IMR-90 (cell line): ENCODE measurements around the gene YPEL1. TPM values are rescaled to one million over a fixed set of nuclear protein-coding genes. Genes with fewer than 3 reads are reported as not detected.

Experiments
- ATAC-seq: fragments of 200-7000 bp; cut with Tn5 transposase; 2 replicates; pipeline ENCODE4 v1.9.1; 2020; ENCODE audit warnings: low read depth, mild to moderate bottlenecking, moderate library complexity
- BruUV-seq: library from RNA; stranded (reverse); fragments of 400-500 nt; replicated peaks from 2 replicates; lab custom pipeline; 2021; lab: Mats Ljungman, UMichigan
- CTCF ChIA-PET: fragments of 300-600 bp; formaldehyde crosslinking; extraction: SDS; loops from one replicate; lab custom pipeline; 2021; ENCODE audit warnings: antibody characterized with exemption; lab: Yijun Ruan, JAX
- POLR2A ChIA-PET: fragments of 300-600 bp; sonication (Branson Sonifier 250); formaldehyde crosslinking; loops from one replicate; lab custom pipeline; 2022; ENCODE audit warnings: antibody characterized with exemption; ENCODE audit not compliant: unreplicated experiment; lab: Charles Lee
- DNase-seq: peaks from one replicate; pipeline ENCODE4 v3.0.0; 2013
- H2AFZ ChIP-seq: replicated peaks from 2 replicates; pipeline ENCODE3; 2013; ENCODE audit warnings: low read length, mild to moderate bottlenecking; ENCODE audit not compliant: poor library complexity
- H2AK5ac ChIP-seq: 2 replicates; pipeline ENCODE4 v1.6.1; 2013; ENCODE audit warnings: low read depth, low read length, inconsistent platforms
- H2AK9ac ChIP-seq: replicated peaks from 2 replicates; pipeline ENCODE3; 2013; ENCODE audit warnings: mild to moderate bottlenecking, low read depth, low read length, moderate library complexity; ENCODE audit not compliant: poor library complexity
- H2BK120ac ChIP-seq: 2 replicates; pipeline ENCODE4 v1.6.1; 2013; ENCODE audit warnings: low read depth, low read length, inconsistent platforms
- H2BK15ac ChIP-seq: 3 replicates; pipeline ENCODE4 v1.6.1; 2013; ENCODE audit warnings: low read depth, low read length, inconsistent platforms
- H2BK20ac ChIP-seq: 2 replicates; pipeline ENCODE4 v1.6.1; 2013; ENCODE audit warnings: low read depth, mild to moderate bottlenecking, inconsistent platforms, low read length, moderate library complexity
- H2BK5ac ChIP-seq: 2 replicates; pipeline ENCODE4 v1.6.1; 2013; ENCODE audit warnings: mild to moderate bottlenecking, low read depth, low read length, inconsistent platforms; ENCODE audit not compliant: poor library complexity, severe bottlenecking
- H3K14ac ChIP-seq: replicated peaks from 2 replicates; pipeline ENCODE4 v1.6.1; 2013; ENCODE audit warnings: low read depth, low read length, inconsistent platforms
- H3K18ac ChIP-seq: 2 replicates; pipeline ENCODE4 v1.6.1; 2013; ENCODE audit warnings: low read depth, low read length, control low read depth
- H3K23ac ChIP-seq: 2 replicates; pipeline ENCODE4 v1.6.1; 2013; ENCODE audit warnings: low read depth, low read length, inconsistent platforms
- H3K27ac ChIP-seq: 2 replicates; pipeline ENCODE4 v1.5.1; 2013; ENCODE audit warnings: mild to moderate bottlenecking, control low read depth, low read length; ENCODE audit not compliant: insufficient read depth
- H3K27me3 ChIP-seq: 2 replicates; pipeline ENCODE4 v1.6.1; 2013; ENCODE audit warnings: low read length; ENCODE audit not compliant: control insufficient read depth, insufficient read depth
- H3K36me3 ChIP-seq: 2 replicates; pipeline ENCODE4 v1.6.1; 2013; ENCODE audit warnings: low read length, mixed read lengths; ENCODE audit not compliant: control insufficient read depth, insufficient read depth
- H3K4ac ChIP-seq: 2 replicates; pipeline ENCODE4 v1.6.1; 2013; ENCODE audit warnings: low read depth, low read length, inconsistent platforms
- H3K4me1 ChIP-seq: 2 replicates; pipeline ENCODE4 v1.6.1; 2013; ENCODE audit warnings: low read length, mixed read lengths; ENCODE audit not compliant: control insufficient read depth, insufficient read depth
- H3K4me2 ChIP-seq: 2 replicates; pipeline ENCODE4 v1.6.1; 2013; ENCODE audit warnings: low read depth, mild to moderate bottlenecking, control low read depth, low read length, moderate library complexity
- H3K4me3 ChIP-seq: 2 replicates; pipeline ENCODE4 v1.5.1; 2013; ENCODE audit warnings: low read depth, mild to moderate bottlenecking, control low read depth, low read length, moderate library complexity; ENCODE audit not compliant: insufficient read depth
- H3K56ac ChIP-seq: 2 replicates; pipeline ENCODE4 v1.6.1; 2013; ENCODE audit warnings: low read length, inconsistent platforms; ENCODE audit not compliant: insufficient read depth; ENCODE audit errors: extremely low read depth
- H3K79me1 ChIP-seq, 2 experiments: 2 replicates each; pipeline ENCODE4 v1.6.1; 2013; ENCODE audit warnings: low read length in 2 of 2, inconsistent platforms in 1 of 2, low read depth in 1 of 2
- H3K9ac ChIP-seq: 2 replicates; pipeline ENCODE4 v1.6.1; 2013; ENCODE audit warnings: low read depth, low read length, control low read depth
- H3K9me1 ChIP-seq: 2 replicates; pipeline ENCODE4 v1.6.1; 2013; ENCODE audit warnings: low read length, inconsistent platforms; ENCODE audit not compliant: insufficient read depth
- H3K9me3 ChIP-seq: 2 replicates; pipeline ENCODE4 v1.6.1; 2013; ENCODE audit warnings: low read length; ENCODE audit not compliant: control insufficient read depth, insufficient read depth
- H4K20me1 ChIP-seq: 2 replicates; pipeline ENCODE4 v1.6.1; 2013; ENCODE audit warnings: low read length, inconsistent platforms; ENCODE audit not compliant: insufficient read depth
- H4K5ac ChIP-seq: 2 replicates; pipeline ENCODE4 v1.6.1; 2013; ENCODE audit warnings: mild to moderate bottlenecking, low read depth, low read length, control low read depth
- H4K8ac ChIP-seq, 2 experiments: 2 replicates each; pipeline ENCODE4 v1.6.1; 2013; ENCODE audit warnings: low read depth in 2 of 2, low read length in 2 of 2, control low read depth in 1 of 2, inconsistent platforms in 1 of 2
- H4K91ac ChIP-seq: 2 replicates; pipeline ENCODE4 v1.6.1; 2013; ENCODE audit warnings: low read depth, low read length, inconsistent platforms; ENCODE audit not compliant: insufficient read depth
- BHLHE40 ChIP-seq: fragments of 150-350 bp; IDR thresholded peaks from 2 replicates; pipeline ENCODE4 v1.6.1; 2016; ENCODE audit warnings: mild to moderate bottlenecking, low read depth, low read length
- CEBPB ChIP-seq: IDR thresholded peaks from 2 replicates; pipeline ENCODE4 v1.6.1; 2012; ENCODE audit warnings: low read depth, low read length, improper control_type of control experiment
- CHD1 ChIP-seq: IDR thresholded peaks from 2 replicates; pipeline ENCODE4 v1.6.1; 2012; ENCODE audit warnings: low read depth, low read length, improper control_type of control experiment
- FOS ChIP-seq: fragments of 150-350 bp; IDR thresholded peaks from 2 replicates; pipeline ENCODE4 v1.6.1; 2016; ENCODE audit warnings: low read depth, low read length
- MAFK ChIP-seq: IDR thresholded peaks from 2 replicates; pipeline ENCODE4 v1.6.1; 2012; ENCODE audit warnings: low read depth, low read length, improper control_type of control experiment
- MAZ ChIP-seq: IDR thresholded peaks from 2 replicates; pipeline ENCODE4 v1.6.1; 2012; ENCODE audit warnings: low read depth, mild to moderate bottlenecking, low read length, improper control_type of control experiment, moderate library complexity, borderline replicate concordance
- MXI1 ChIP-seq: IDR thresholded peaks from 2 replicates; pipeline ENCODE4 v1.6.1; 2012; ENCODE audit warnings: low read depth, mild to moderate bottlenecking, low read length, moderate library complexity, borderline replicate concordance
- NFE2L2 ChIP-seq: fragments of 150-350 bp; IDR thresholded peaks from 2 replicates; pipeline ENCODE4 v1.6.1; 2016; ENCODE audit warnings: low read depth, mild to moderate bottlenecking, low read length
- POLR2A ChIP-seq: IDR thresholded peaks from 2 replicates; pipeline ENCODE4 v1.6.1; 2012; ENCODE audit warnings: mild to moderate bottlenecking, low read depth, low read length
- RAD21 ChIP-seq: IDR thresholded peaks from 2 replicates; pipeline ENCODE4 v1.6.1; 2012; ENCODE audit warnings: low read length, improper control_type of control experiment
- RCOR1 ChIP-seq: IDR thresholded peaks from 2 replicates; pipeline ENCODE4 v1.6.1; 2012; ENCODE audit warnings: mild to moderate bottlenecking, low read length, improper control_type of control experiment; ENCODE audit not compliant: insufficient replicate concordance
- RFX5 ChIP-seq: IDR thresholded peaks from 2 replicates; pipeline ENCODE4 v1.8.0; 2012; ENCODE audit warnings: low read depth, mild to moderate bottlenecking, low read length, moderate library complexity
- SMC3 ChIP-seq: fragments of 150-350 bp; IDR thresholded peaks from 2 replicates; pipeline ENCODE4 v1.6.1; 2016; ENCODE audit warnings: low read depth, mild to moderate bottlenecking, antibody characterized with exemption, low read length, moderate library complexity
- WGBS, 2 experiments: methylation state at CpG; one replicate each; pipeline versions ENCODE4 v1.1.5 to v1.1.7; 2013; ENCODE audit warnings: missing lambda C conversion rate in 2 of 2; ENCODE audit not compliant: insufficient read length in 1 of 2; ENCODE audit errors: extremely low coverage in 2 of 2; 5-methylcytosine and 5-hydroxymethylcytosine counted together
- dilution Hi-C: fragments of 300-500 bp; cut with HindIII; formaldehyde crosslinking; loops from one replicate; pipeline ENCODE4 v1.14.3; 2018; ENCODE audit warnings: low sequenced_read_pairs; ENCODE audit not compliant: unreplicated experiment
- in situ Hi-C: fragments of 300-500 bp; cut with MboI; formaldehyde crosslinking; loops from 3 replicates; pipeline ENCODE4 v1.14.3; 2019; ENCODE audit warnings: low sequenced_read_pairs, inconsistent platforms, mixed read lengths
- intact Hi-C: fragments of 100-400 bp; cut with micrococcal nuclease; formaldehyde crosslinking; loops from 2 replicates; pipeline ENCODE4 v1.10.0; 2022
- polyA plus RNA-seq, 3 experiments: library from polyadenylated mRNA; depleted of rRNA; stranded (reverse); fragments of >200 nt; gene quantifications; 2 replicates each; pipeline ENCODE4 v1.2.3, GENCODE V29; 2012; ENCODE audit warnings: low replicate concordance in 1 of 3
- total RNA-seq: library from RNA; depleted of rRNA; stranded (reverse); fragments of >200 nt; gene quantifications from 2 replicates; pipeline ENCODE4 v1.2.3, GENCODE V29; 2012
- TF ChIP-seq, protein P1 (sequence below): fragments of 150-350 bp; IDR thresholded peaks from 2 replicates; pipeline ENCODE4 v1.6.1; 2017; ENCODE audit warnings: mild to moderate bottlenecking, antibody characterized with exemption, low read length, low read depth
- TF ChIP-seq, protein P2 (sequence below): conservative IDR thresholded peaks from 2 replicates; pipeline ENCODE4 v1.5.1; 2012; ENCODE audit warnings: mild to moderate bottlenecking, low read depth, low read length, improper control_type of control experiment

YPEL1 gene
- total and polyA plus RNA-seq, 2 of the 4 experiments (the other 2 are of a cell fraction): 0.72 to 1.3 TPM

GRCh38 chr22:21780259-21780658 lies 44.7 kb upstream of the YPEL1 start:
- no peak overlapping the region for H3K4me2 ChIP-seq
- in situ Hi-C loops (no loop called here), intact Hi-C loops (no loop called here), dilution Hi-C loops (no loop called here)
- H3K9me1 ChIP-seq: peaks cover 27% of the 10 kb centered on the region
- WGBS, 2 experiments: no CpG with 5 or more reads among the region's 2 CpGs
- no peaks in the 10 kb centered on the region for H3K9me3 ChIP-seq
- H2BK120ac ChIP-seq: no peak overlapping the region
- DNase-seq (no peak), ATAC-seq (no peak)
- H3K23ac ChIP-seq: 0 out of 2 replicates have a peak overlapping the region, but pooled peaks have one; percentile 2
- no peak overlapping the region for H2AFZ ChIP-seq
- peaks cover 28% of the 10 kb centered on the region for H4K20me1 ChIP-seq
- peaks cover 29 to 63% of the 10 kb centered on the region in 2 experiments for H3K79me1 ChIP-seq
- H3K4me1 ChIP-seq: peaks cover 6% of the 10 kb centered on the region
- no peak overlapping the region for H3K56ac ChIP-seq
- H2AK5ac ChIP-seq: no peak overlapping the region
- POLR2A ChIA-PET: interaction anchor here (0.7 kb wide), 1 partner anchor 58 kb away, joined by 3 read pairs; no protein-coding TSS in a partner anchor
- no peak overlapping the region for H2BK15ac ChIP-seq
- H3K18ac ChIP-seq: no peak overlapping the region
- no peak overlapping the region for H3K4me3 ChIP-seq
- H3K14ac ChIP-seq: no peak overlapping the region; the same call in 1 of the 2 replicates
- no peaks in the 10 kb centered on the region for H3K27me3 ChIP-seq
- CTCF ChIA-PET: interaction anchor here (0.6 to 0.7 kb wide), 5 partner anchors 12 to 798 kb away, joined by 3 to 4 read pairs (median 4); no protein-coding TSS in a partner anchor
- H3K27ac ChIP-seq: no peak overlapping the region
- no peak overlapping the region for H2BK5ac ChIP-seq
- no peak overlapping the region for H4K5ac ChIP-seq
- H3K9ac ChIP-seq: no peak overlapping the region
- TF ChIP-seq NFE2L2 (no peak), POLR2A (no peak), MAFK (no peak), MXI1 (no peak), RFX5 (no peak), CHD1 (no peak), FOS (no peak), MAZ (no peak), BHLHE40 (no peak), RAD21 (no peak), CEBPB (no peak), RCOR1 (no peak), SMC3 (no peak)
- TF ChIP-seq, protein P1, sequence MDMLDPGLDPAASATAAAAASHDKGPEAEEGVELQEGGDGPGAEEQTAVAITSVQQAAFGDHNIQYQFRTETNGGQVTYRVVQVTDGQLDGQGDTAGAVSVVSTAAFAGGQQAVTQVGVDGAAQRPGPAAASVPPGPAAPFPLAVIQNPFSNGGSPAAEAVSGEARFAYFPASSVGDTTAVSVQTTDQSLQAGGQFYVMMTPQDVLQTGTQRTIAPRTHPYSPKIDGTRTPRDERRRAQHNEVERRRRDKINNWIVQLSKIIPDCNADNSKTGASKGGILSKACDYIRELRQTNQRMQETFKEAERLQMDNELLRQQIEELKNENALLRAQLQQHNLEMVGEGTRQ: no peak
- TF ChIP-seq, protein P2, sequence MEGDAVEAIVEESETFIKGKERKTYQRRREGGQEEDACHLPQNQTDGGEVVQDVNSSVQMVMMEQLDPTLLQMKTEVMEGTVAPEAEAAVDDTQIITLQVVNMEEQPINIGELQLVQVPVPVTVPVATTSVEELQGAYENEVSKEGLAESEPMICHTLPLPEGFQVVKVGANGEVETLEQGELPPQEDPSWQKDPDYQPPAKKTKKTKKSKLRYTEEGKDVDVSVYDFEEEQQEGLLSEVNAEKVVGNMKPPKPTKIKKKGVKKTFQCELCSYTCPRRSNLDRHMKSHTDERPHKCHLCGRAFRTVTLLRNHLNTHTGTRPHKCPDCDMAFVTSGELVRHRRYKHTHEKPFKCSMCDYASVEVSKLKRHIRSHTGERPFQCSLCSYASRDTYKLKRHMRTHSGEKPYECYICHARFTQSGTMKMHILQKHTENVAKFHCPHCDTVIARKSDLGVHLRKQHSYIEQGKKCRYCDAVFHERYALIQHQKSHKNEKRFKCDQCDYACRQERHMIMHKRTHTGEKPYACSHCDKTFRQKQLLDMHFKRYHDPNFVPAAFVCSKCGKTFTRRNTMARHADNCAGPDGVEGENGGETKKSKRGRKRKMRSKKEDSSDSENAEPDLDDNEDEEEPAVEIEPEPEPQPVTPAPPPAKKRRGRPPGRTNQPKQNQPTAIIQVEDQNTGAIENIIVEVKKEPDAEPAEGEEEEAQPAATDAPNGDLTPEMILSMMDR: no peak
- H2BK20ac ChIP-seq: no peak overlapping the region
- no peak overlapping the region for H3K4ac ChIP-seq
- peaks cover 30% of the 10 kb centered on the region for H3K36me3 ChIP-seq
- no peak overlapping the region for H4K91ac ChIP-seq
- no peak overlapping the region for H4K8ac ChIP-seq
- no peak overlapping the region for H2AK9ac ChIP-seq
- no TSS peak for BruUV-seq
